OCI-LY3 (cell line): ENCODE results near the gene RPP40.

Experiments used
- H2AFZ ChIP-seq: fragments of 200-600, 300-600 bp; shearing (Covaris generic); 2 replicates; pipeline ENCODE4 v1.6.0; 2014; ENCODE audit warnings: antibody characterized with exemption, low read depth, low read length
- H3K27ac ChIP-seq: fragments of 200-600, 300-600 bp; sonication (generic); 2 replicates; pipeline ENCODE4 v1.5.1; 2014; ENCODE audit warnings: mild to moderate bottlenecking, low read length, moderate library complexity, mixed read lengths
- H3K27me3 ChIP-seq: fragments of 200-600, 300-600 bp; sonication (generic); 2 replicates; pipeline ENCODE4 v1.6.1; 2014; ENCODE audit warnings: low read depth, low read length, mixed read lengths
- H3K36me3 ChIP-seq: fragments of 200-600, 300-600 bp; sonication (generic); replicated peaks from 2 replicates; pipeline ENCODE3; 2014; ENCODE audit warnings: low read depth, low read length, mixed read lengths
- H3K4me1 ChIP-seq: fragments of 300-600, 200-600 bp; sonication (generic); 2 replicates; pipeline ENCODE4 v1.6.1; 2014; ENCODE audit warnings: low read length, mixed read lengths
- H3K4me2 ChIP-seq: fragments of 200-600, 300-600 bp; sonication (generic); 2 replicates; pipeline ENCODE4 v1.6.1; 2014; ENCODE audit warnings: low read length, mixed read lengths
- H3K4me3 ChIP-seq: fragments of 300-600, 200-600 bp; sonication (generic); 2 replicates; pipeline ENCODE4 v1.5.1; 2014; ENCODE audit warnings: antibody characterized with exemption, mild to moderate bottlenecking, low read length, moderate library complexity
- H3K79me2 ChIP-seq: fragments of 300-600, 200-600 bp; shearing (Covaris generic); 2 replicates; pipeline ENCODE4 v1.6.1; 2014; ENCODE audit warnings: mild to moderate bottlenecking, low read length, mixed read lengths
- H3K9ac ChIP-seq: fragments of 300-600, 200-600 bp; shearing (Covaris generic); 2 replicates; pipeline ENCODE4 v1.6.0; 2014; ENCODE audit warnings: mild to moderate bottlenecking, low read length, moderate library complexity
- H3K9me3 ChIP-seq: fragments of 200-600, 300-600 bp; shearing (Covaris generic); 2 replicates; pipeline ENCODE4 v1.6.1; 2014; ENCODE audit warnings: low read length, mixed read lengths; ENCODE audit not compliant: insufficient read depth
- H4K20me1 ChIP-seq: fragments of 200-600, 300-600 bp; sonication (generic); 2 replicates; pipeline ENCODE4 v1.6.1; 2016; ENCODE audit warnings: low read length, mixed read lengths; ENCODE audit not compliant: insufficient read depth
- CTCF ChIP-seq: fragments of 200-600, 300-600 bp; sonication (generic); IDR thresholded peaks from 2 replicates; pipeline ENCODE4 v1.5.1; 2014; ENCODE audit warnings: antibody characterized with exemption, low read length, low read depth
- EZH2phosphoT487 ChIP-seq: fragments of 200-600 bp; shearing (Covaris generic); IDR thresholded peaks from 2 replicates; pipeline ENCODE4 v1.6.1; 2018; ENCODE audit warnings: antibody characterized with exemption, mixed run types, low read depth

RPP40 gene

GRCh38 chr6:4956625-4957024 lies 47.2 kb downstream of the RPP40 start:
- Histone ChIP-seq H3K9ac (no peak overlapping the region), H3K4me3 (no peak overlapping the region), H3K27ac (no peak overlapping the region), H3K4me2 (no peak overlapping the region), H3K27me3 (no peaks in the 10 kb centered on the region), H2AFZ (no peak overlapping the region), H3K36me3 (no peaks in the 10 kb centered on the region), H3K9me3 (no peaks in the 10 kb centered on the region), H4K20me1 (no peaks in the 10 kb centered on the region), H3K4me1 (no peaks in the 10 kb centered on the region), H3K79me2 (no peaks in the 10 kb centered on the region)
- TF ChIP-seq CTCF (no peak), EZH2phosphoT487 (no peak)

GRCh38 chr6:4953440-4953839 lies 50.4 kb downstream of the RPP40 start:
- no peak for TF ChIP-seq EZH2phosphoT487
- no peak for TF ChIP-seq CTCF
- Histone ChIP-seq H3K4me3 (no peak overlapping the region), H3K27ac (no peak overlapping the region), H3K4me2 (no peak overlapping the region), H3K36me3 (no peaks in the 10 kb centered on the region), H3K27me3 (no peaks in the 10 kb centered on the region), H4K20me1 (no peaks in the 10 kb centered on the region), H3K9me3 (no peaks in the 10 kb centered on the region), H3K9ac (no peak overlapping the region), H2AFZ (no peak overlapping the region), H3K79me2 (no peaks in the 10 kb centered on the region), H3K4me1 (no peaks in the 10 kb centered on the region)

GRCh38 chr6:4950836-4951533 lies 52.9 kb downstream of the RPP40 start:
- H3K27ac ChIP-seq = no peak overlapping the region
- H3K4me1 ChIP-seq = no peaks in the 10 kb centered on the region
- H3K4me2 ChIP-seq = no peak overlapping the region
- TF ChIP-seq EZH2phosphoT487 = no peak
- TF ChIP-seq CTCF = no peak
- no peak overlapping the region for H3K9ac ChIP-seq
- no peaks in the 10 kb centered on the region for H4K20me1 ChIP-seq
- H3K79me2 ChIP-seq = no peaks in the 10 kb centered on the region
- no peaks in the 10 kb centered on the region for H3K9me3 ChIP-seq
- no peaks in the 10 kb centered on the region for H3K36me3 ChIP-seq
- no peaks in the 10 kb centered on the region for H3K27me3 ChIP-seq
- H3K4me3 ChIP-seq = no peak overlapping the region
- H2AFZ ChIP-seq = no peak overlapping the region

GRCh38 chr6:4950076-4950475 lies 53.8 kb downstream of the RPP40 start:
- TF ChIP-seq EZH2phosphoT487 = no peak
- TF ChIP-seq CTCF = no peak
- no peak overlapping the region for H3K9ac ChIP-seq
- H3K79me2 ChIP-seq = no peaks in the 10 kb centered on the region
- H4K20me1 ChIP-seq = no peaks in the 10 kb centered on the region
- H3K36me3 ChIP-seq = no peaks in the 10 kb centered on the region
- no peak overlapping the region for H2AFZ ChIP-seq
- no peaks in the 10 kb centered on the region for H3K27me3 ChIP-seq
- no peak overlapping the region for H3K27ac ChIP-seq
- no peaks in the 10 kb centered on the region for H3K4me1 ChIP-seq
- no peaks in the 10 kb centered on the region for H3K9me3 ChIP-seq
- H3K4me2 ChIP-seq = no peak overlapping the region
- H3K4me3 ChIP-seq = no peak overlapping the region
